GM15510 (cell line): ENCODE results near the gene NFAT5.

Source experiments
- POLR2A ChIP-seq: IDR thresholded peaks from 3 replicates; pipeline ENCODE4 v1.6.1; 2011; ENCODE audit warnings: borderline replicate concordance; ENCODE audit not compliant: insufficient read length; ENCODE audit errors: extremely low read depth

NFAT5 gene

DNA sequence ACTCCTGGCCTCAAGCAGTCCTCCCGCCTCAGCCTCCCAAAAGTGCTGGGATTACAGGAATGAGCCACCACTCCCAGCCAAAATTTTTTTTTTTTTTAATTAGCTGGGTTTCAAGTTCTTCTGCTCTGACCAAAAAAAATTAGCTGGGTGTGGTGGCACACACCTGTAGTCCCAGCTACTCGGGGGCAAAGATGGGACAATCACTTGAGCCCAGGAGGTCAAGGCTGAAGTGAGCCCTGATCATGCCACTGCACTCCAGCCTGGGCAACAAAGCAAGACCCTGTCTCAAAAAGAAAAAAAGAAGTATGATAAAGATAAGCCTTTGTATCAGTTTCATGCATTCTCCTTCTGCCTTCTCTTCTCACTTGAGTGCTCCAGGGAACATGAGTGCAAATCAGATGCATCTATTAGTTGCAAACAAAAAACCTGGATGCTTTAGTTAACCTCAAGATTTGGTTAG, 158.7 kb downstream of the NFAT5 start:
- TF ChIP-seq POLR2A = no peak

GRCh38 chr16:69724981-69725479, 159.3 kb downstream of the NFAT5 start:
- no peak for TF ChIP-seq POLR2A

GRCh38 chr16:69725480-69726312, 159.9 kb downstream of the NFAT5 start:
- no peak for TF ChIP-seq POLR2A

- peak; percentile 82 for TF ChIP-seq POLR2A
Observed at GRCh38 chr16:69726313-69727060, 160.7 kb downstream of the NFAT5 start, which contains the start of gene NQO1. TSS of gene NQO1 (minus strand) at chr16:69726560. CDS start at chr16:69726439, 121 bp downstream.

DNA sequence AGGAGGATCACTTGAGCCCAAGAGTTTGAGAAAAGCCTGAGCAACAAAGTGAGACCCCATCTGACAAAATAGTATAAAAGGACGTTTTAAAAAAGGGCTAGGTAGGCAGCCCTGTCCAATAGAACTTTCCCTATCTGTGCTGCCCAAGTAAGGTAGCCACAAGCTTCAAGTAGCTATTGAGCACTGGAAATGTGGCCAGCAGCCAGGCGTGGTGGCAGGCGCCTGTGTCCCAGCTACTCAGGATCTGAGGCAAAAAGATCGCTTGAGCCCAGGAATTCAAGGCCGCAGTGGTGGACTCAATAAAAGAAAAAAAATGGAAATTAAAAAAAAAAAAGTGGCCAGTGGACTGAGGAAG, 162.1 kb downstream of the NFAT5 start:
- no peak for TF ChIP-seq POLR2A

DNA sequence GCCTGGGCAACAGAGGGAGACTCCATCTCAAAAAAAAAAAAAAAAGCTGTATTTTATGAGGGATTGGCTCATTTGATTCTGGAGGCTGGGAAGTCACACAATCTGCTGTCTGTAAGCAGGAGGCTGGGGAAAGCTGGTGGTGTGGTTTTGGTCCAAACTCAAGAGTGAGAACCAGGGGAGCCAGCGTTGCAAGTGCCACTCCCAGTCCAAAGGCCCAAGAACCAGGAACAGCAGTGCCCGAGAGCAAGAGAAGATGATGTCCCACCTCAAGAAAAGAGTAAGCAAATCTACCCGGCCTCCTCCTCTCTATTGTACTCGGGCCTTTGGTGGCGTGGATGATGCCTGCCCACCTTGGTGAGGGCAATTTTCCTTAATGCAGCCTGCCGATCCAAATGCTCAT, 166.3 kb downstream of the NFAT5 start:
- TF ChIP-seq POLR2A = no peak

- no peak for TF ChIP-seq POLR2A
Observed at GRCh38 chr16:69741519-69741918, 175.8 kb downstream of the NFAT5 start.

DNA sequence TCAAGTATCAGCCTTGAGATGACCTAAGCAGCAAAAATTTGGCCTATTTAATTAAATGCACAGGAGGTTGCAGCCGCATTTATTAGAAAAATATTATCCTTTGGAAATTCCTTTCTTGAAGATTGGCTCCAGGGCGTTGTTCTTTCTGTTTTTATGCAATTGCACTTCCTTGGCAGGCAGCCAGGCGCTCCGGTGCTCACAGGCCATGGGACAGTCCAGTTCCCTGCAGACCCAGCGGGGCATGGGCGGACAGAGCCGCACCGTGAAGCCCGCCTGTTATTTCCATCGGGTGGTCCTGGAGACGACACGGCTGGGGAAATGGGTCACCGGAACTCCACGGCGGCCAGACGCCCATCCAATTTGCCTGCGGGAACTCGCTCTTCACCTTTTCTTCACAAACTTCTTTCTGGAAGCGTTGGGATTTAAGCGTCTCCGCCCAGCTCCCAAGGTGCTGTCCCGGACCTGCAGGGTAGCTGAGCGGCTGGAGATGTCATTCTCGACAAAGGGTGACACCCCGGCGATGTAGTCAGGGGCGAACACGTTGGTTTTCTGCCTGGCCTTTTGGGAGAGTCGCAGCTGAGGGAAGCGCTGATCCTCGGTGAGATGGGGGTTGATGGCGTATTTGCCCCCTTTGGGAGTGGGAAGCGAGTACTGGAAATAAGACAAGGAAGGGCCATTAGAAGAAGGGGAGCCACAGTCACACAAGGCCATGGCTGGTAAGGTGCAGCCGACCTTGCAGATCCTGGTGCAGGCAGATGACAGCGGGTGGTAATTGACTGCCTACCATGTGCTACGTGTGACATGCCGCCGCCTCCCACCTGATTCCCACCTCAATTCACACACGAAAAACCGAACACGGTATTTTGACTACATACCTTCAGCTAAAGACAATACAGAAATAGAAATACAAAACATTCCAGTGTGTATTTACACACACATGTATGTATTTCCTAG, 176.5 kb downstream of the NFAT5 start:
- TF ChIP-seq POLR2A = no peak

GRCh38 chr16:69744363-69745231, 178.8 kb downstream of the NFAT5 start:
- no peak for TF ChIP-seq POLR2A

DNA sequence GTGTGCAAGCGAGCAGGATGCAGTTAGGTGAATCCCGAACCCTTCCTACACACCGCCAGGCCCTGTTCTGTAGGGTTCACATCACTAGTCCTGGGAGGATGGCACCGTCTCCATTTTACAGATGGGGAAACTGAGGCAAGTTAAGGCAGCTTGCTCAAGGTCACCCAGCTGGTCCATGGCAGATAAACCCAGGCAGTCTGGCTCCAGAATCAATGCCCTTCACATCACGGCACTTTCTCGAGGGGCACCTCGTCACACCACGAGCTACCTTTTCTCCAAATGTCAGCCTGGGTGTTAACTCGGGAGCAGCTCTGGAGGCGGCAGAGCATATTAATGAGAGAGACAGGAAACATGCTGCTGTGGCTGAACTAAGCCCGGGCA, 179.5 kb downstream of the NFAT5 start:
- TF ChIP-seq POLR2A = no peak

DNA sequence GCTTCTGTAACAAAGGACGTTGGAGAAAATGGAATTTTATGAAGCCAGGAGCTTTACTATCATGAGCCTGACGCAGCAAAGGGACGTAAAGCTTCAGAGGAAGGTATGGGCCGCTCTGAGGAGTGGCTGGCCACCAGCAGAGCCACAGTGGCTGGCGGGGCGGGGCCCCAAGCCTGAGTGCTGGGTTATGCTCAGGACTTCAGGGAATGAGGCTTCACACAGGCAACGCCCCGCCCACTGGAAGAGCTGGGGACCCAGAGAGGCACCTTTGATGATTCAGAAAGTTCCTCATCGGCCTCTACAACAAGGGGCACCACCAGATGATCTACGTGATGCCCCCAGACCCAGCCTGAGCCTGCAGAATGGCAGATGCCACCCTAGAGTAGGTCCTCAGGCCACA, 180.2 kb downstream of the NFAT5 start:
- no peak for TF ChIP-seq POLR2A

- TF ChIP-seq POLR2A = no peak
Observed at GRCh38 chr16:69747115-69747514, 181.3 kb downstream of the NFAT5 start.

- TF ChIP-seq POLR2A = no peak
Observed at GRCh38 chr16:69748694-69749345, 183.1 kb downstream of the NFAT5 start.
